GM21529 (cell line): ENCODE results near the gene ADSS2.
"Not testable (repeated sequence)": the region's sequence is repeated elsewhere in the genome, so short reads cannot be mapped to it uniquely, and the experiment has no call there.

ENCODE experiments used
- ATAC-seq: cut with Tn5 transposase; IDR thresholded peaks from one replicate; pipeline ENCODE4 v1.9.1; 2021; ENCODE audit not compliant: unreplicated experiment

Gene ADSS2

GRCh38 chr1:244397131-244397530 is 54.6 kb downstream of the ADSS2 start:
- ATAC-seq: no peak

DNA sequence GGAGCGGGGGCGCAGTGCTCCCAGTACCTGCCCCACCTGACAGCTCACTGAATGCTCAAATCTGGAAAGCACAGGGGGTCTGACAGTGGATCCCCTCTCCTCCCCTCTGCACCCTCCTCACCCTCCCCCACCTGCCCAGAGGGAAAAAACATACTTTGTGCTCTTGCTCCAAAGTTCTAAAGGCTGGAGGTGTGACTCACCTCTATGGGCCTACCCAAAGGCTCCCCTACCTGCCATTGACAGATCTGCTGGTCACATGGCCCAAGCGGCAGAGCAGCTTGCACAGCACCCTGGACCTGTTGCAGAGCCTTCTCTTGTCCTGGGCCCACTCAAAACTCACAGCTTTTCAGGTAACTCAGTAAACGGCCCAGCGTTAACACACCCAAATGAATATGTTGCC is 55.7 kb downstream of the ADSS2 start:
- no peak for ATAC-seq

GRCh38 chr1:244394826-244395765 is 56.6 kb downstream of the ADSS2 start:
- ATAC-seq: no peak

- no peak for ATAC-seq
These were observed 57.4 kb downstream of the ADSS2 start for GRCh38 chr1:244394346-244394745.

DNA sequence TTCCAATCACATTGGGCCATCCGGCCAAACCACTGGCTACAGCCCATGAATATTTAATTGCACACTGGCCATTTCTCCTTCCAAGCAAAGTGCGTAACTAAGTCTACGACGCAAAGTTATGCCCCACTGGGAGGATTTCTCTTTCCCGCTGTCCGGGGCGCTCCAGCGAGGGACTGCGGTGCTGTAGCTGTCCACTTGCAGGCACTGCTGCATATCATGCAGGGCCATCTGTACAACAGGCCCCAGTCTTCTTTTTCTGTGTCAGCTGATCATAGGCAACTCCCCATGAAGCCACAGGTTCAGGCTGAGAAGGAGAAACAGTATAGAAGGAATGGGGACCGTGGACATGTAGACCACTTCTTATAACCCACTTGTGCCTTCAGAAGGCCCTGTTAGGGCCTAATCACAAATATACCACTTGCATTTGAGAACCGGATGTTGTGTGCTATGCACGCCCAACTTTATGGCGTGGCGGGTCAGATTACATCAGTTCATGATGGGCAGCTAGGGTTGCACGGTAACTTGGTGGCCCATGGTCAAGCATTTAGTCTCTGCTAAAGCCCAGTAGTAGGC is 58.0 kb downstream of the ADSS2 start:
- no peak for ATAC-seq

DNA sequence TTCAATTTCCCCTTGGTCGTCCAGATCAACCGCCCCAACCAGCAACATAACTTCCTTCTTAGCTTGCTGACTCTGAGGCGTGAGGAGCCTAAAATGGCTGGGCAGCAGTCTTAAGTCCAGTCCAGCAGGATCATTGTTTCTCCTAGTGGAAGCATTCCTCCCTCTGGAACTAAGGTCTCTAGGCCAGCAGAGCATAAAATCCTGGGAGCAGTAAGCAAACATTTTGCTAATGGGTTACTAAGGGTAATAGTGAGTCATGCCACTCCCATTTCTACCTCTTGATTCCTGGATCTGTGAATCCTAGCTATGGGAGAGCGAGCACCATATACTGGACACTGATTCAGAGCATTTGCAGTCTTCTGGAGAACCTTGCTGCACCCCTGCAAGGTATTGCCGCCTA is 59.9 kb downstream of the ADSS2 start:
- no peak for ATAC-seq

DNA sequence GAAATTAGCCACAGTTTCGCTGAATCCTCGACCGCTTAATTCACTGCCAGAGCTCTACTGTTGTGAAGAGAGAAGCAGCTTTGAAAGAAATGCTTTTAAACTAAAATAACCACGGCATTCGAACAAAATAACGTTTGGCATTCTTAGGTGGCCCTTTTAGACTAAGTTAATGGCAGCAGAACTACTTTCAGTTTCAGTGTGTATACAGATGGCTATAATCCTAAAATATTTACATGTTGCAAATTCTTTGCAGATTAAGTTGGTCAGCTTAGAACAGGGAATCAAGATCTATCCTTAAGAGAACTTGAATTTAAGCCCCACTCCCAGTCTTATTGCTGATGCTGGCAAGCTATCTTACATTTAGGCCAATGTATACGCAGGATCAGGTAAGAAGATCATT is 62.7 kb downstream of the ADSS2 start:
- ATAC-seq: no peak

DNA sequence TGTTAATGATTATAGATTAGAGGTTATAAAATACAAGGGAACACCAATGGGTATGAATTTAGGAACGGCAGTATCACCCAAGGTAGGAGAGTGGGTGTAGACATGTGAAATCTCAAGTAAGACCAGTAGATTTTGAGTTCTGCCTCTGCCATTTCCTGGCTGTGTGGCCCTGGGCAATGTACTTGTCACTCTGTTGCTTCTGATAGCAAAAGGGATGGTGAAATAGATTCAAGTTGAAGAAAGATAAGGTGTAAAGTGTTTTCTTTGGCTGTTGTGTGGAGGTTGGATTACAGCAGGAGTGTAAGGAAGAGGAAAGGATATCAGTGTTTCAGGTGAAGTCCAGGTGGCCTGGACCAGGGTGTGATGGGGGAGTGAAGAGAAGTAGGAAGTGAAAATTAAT is 64.3 kb downstream of the ADSS2 start:
- ATAC-seq: no peak

DNA sequence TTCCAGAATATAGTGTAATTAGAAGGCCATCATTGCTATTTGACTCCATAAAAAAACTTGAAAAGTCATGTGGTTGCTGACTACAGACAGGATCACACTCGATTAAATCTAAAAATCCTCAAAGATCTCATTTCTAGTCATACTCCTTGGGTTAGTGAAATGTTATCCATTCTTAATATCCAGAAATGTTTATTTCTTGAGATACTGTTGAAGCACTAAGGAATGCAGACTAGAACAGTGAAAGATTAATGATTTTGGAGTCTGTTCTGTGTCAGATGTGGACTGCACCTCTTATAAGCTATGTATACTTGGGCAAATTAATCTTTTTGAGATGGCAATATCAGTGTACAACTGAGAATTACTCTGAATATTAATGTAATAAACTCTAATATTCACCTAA is 65.1 kb downstream of the ADSS2 start:
- ATAC-seq: no peak

- ATAC-seq: no peak
These were observed 67.6 kb downstream of the ADSS2 start for GRCh38 chr1:244384066-244384465.

- ATAC-seq: no peak
These were observed 68.3 kb downstream of the ADSS2 start for GRCh38 chr1:244383278-244383884.

GRCh38 chr1:244381878-244382565 is 69.7 kb downstream of the ADSS2 start:
- ATAC-seq: no peak

- ATAC-seq: no peak
These were observed 75.6 kb downstream of the ADSS2 start for GRCh38 chr1:244376126-244376525.

DNA sequence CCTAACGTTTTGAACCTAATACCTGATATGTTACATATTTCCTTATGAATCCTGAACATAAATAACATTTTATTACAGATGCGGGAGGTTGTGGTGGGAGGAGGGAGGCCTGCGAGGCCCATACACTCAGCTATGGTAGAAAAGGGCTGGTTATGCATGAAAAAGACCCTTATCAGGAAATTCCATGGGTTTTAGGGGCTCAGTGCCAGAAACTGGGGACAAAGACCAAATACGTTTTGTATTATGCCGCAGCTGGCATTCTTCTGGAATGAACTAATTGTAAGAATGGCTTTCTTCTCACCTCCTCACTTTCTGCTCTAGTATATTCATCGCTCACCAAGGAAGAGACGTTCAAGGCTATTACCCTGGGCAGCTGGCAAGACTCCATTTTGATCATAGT is 76.7 kb downstream of the ADSS2 start:
- no peak for ATAC-seq

GRCh38 chr1:244374484-244374883 is 77.2 kb downstream of the ADSS2 start:
- ATAC-seq: not testable (repeated sequence)

GRCh38 chr1:244371242-244372141 is 80.2 kb downstream of the ADSS2 start:
- ATAC-seq: no peak

- ATAC-seq: no peak
These were observed 81.6 kb downstream of the ADSS2 start for GRCh38 chr1:244370060-244370637.

- ATAC-seq: no peak
These were observed 82.3 kb downstream of the ADSS2 start for GRCh38 chr1:244369256-244370057.

DNA sequence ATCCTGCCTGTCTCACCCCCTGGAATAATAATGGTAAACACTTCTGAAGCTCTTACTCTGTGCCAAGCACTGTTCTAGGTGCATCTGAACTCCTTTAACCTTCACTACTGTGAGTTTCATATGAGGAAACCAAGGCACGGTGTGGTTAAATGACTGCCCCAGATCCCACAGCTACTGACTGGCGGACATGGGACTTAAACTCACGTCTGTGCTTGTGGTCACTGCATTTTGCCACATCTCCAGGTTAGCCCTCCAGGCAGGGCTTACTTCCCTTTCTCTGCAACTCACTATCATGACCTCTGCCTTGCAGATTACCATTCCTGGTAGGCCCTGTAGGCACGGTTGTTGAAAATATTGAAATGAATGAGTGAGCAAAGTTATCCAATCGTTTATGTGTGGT is 83.4 kb downstream of the ADSS2 start:
- no peak for ATAC-seq
